ENCODE results near the gene MTX1.

GRCh38 chr1:155253208-155253607 is 44.7 kb downstream of the MTX1 start:
- TF ChIP-seq FOXJ3 (CRISPR knock-in tag; IDR thresholded peaks at IDR 0.05) (no peak), EP300 (IDR thresholded peaks at IDR 0.05; ENCODE audit: borderline replicate concordance in 1 of 2, low read depth in 1 of 2, low read length in 1 of 2) (no peak), MAX (IDR thresholded peaks at IDR 0.05; ENCODE audit: low read depth) (no peak), GABPA (IDR thresholded peaks at IDR 0.05; ENCODE audit: low read depth) (no peak), CTCF (IDR thresholded peaks at IDR 0.05) (no peak), NFIC (IDR thresholded peaks at IDR 0.05; ENCODE audit: borderline replicate concordance) (no peak), RAD21 (IDR thresholded peaks at IDR 0.05; ENCODE audit: low read length) (no peak), JUND (IDR thresholded peaks at IDR 0.05) (no peak), POLR2AphosphoS5 (IDR thresholded peaks at IDR 0.05; ENCODE audit: low read depth, low read length) (no peak), TEAD4 (IDR thresholded peaks at IDR 0.05; ENCODE audit: borderline replicate concordance, insufficient read depth) (no peak), RCOR1 (IDR thresholded peaks at IDR 0.05; ENCODE audit: low read length) (no peak), RXRA (IDR thresholded peaks at IDR 0.05; ENCODE audit: borderline replicate concordance, low read depth) (no peak), USF1 (IDR thresholded peaks at IDR 0.05; ENCODE audit: borderline replicate concordance, low read depth) (no peak)

All from SK-N-SH (cell line).